Thyroid gland (tissue), 4 donors: ENCODE measurements around the gene PRXL2A. TPM values are rescaled to one million over a fixed set of nuclear protein-coding genes. Genes with fewer than 3 reads are reported as not detected.

Source experiments
- DNase-seq, 2 donors: peaks; one replicate each; pipeline ENCODE4 v3.0.0-alpha.2; 2019
- H3K27ac ChIP-seq, 3 donors: fragments of 200-600 bp; sonication (generic); 1 replicate in 2 of 3; 2 replicates in 1 of 3; pipeline ENCODE4 v1.5.1; 2016 to 2019; ENCODE audit warnings: mild to moderate bottlenecking in 1 of 3, moderate library complexity in 1 of 3
- H3K27me3 ChIP-seq: fragments of 200-600 bp; sonication (generic); one replicate; pipeline ENCODE4 v1.5.1; 2019
- H3K36me3 ChIP-seq, 2 donors: fragments of 200-600 bp; sonication (generic); one replicate each; pipeline ENCODE4 v1.5.1; 2016 to 2019
- H3K4me1 ChIP-seq, 2 donors: fragments of 200-600 bp; sonication (generic); one replicate each; pipeline ENCODE4 v1.5.1; 2017 to 2019
- H3K4me3 ChIP-seq, 3 donors: fragments of 200-600 bp; sonication (generic); replicated peaks in 1 of 3; 1 replicate in 2 of 3; 2 replicates in 1 of 3; pipeline ENCODE4 v1.5.1; 2016; ENCODE audit warnings: mild to moderate bottlenecking in 1 of 3
- H3K9me3 ChIP-seq: fragments of 200-600 bp; sonication (generic); one replicate; pipeline ENCODE4 v1.5.1; 2017
- POLR2A ChIP-seq, 2 donors: fragments of 450-650 bp; IDR thresholded peaks; one replicate each; pipeline ENCODE4 v1.6.1; 2017; ENCODE audit warnings: antibody characterized with exemption in 2 of 2, mild to moderate bottlenecking in 2 of 2, moderate library complexity in 1 of 2
- WGBS, 2 donors: methylation state at CpG; one replicate each; pipeline ENCODE4 v1.1.5; 2017; 5-methylcytosine and 5-hydroxymethylcytosine counted together
- intact Hi-C: fragments of 100-400 bp; cut with DNase I; formaldehyde crosslinking; loops from one replicate; pipeline ENCODE4 v1.15.1; 2023
- total RNA-seq, 4 donors: library from RNA; depleted of rRNA; stranded (reverse); fragments of >200 nt; gene quantifications; one replicate each; pipeline ENCODE4 v1.2.3, GENCODE V29; 2016
- TF ChIP-seq, protein P1 (sequence below), 6 experiments: fragments of 200-600 bp in 3 of 6; fragments of 450-650 bp in 3 of 6; sonication (generic) in 3 of 6; IDR thresholded peaks; one replicate each; pipeline ENCODE4 v1.5.1; 2016 to 2019; ENCODE audit warnings: antibody characterized with exemption in 6 of 6, mild to moderate bottlenecking in 2 of 6, inconsistent platforms in 1 of 6, moderate library complexity in 1 of 6

PRXL2A gene
- total RNA-seq, 4 donors from 2014 or later = 68.2 to 93.3 (median 79.7) TPM

DNA sequence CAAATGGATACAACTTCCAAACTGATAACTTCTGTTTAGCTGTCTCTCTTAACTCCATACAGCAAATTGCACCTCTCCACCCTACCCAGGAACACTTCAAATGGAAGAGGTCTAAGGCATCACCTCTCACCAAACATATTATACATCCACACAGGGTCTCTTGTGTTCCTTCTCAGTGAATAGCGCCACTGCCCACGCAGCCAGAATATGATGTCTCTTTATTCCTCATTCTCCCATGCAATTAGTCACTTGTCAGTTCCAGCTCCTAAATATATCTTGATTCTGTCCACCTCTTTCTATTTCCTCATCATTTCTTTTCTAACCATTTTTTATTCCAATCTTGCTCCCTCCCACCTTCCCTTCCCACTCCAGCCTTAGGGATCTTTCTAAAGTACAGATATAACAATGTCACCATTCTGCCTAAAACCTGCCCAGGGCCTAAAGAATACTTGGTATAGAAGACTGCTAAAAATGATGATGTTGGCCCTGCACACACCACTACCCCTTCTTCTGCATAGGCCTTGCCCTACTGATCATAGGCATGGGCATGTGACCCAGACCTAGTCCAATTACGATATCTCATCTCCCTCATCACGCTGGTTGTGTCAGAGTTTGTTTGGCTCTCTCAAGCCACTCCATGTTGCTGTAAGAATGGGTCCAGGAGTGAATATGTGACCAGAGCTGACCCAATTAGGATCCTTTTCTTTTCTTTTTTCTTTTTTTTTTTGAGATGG is 40.0 kb downstream of the PRXL2A start:
- no peak for DNase-seq
- Histone ChIP-seq H3K27me3 (no peaks in the 10 kb centered on the region), H3K4me3 (no peak overlapping the region), H3K36me3 (no peaks in the 10 kb centered on the region), H3K9me3 (no peaks in the 10 kb centered on the region), H3K27ac (no peak overlapping the region), H3K4me1 (peaks cover 26 to 38% of the 10 kb centered on the region in 2 donors)
- WGBS, 2 donors = 94 to 98% methylated on average over 4 of the region's 4 CpGs
- intact Hi-C loops = loop anchor here (5.0 to 10.0 kb wide), 3 partner anchors 54 to 146 kb away; no protein-coding TSS in a partner anchor
- TF ChIP-seq, protein P1, sequence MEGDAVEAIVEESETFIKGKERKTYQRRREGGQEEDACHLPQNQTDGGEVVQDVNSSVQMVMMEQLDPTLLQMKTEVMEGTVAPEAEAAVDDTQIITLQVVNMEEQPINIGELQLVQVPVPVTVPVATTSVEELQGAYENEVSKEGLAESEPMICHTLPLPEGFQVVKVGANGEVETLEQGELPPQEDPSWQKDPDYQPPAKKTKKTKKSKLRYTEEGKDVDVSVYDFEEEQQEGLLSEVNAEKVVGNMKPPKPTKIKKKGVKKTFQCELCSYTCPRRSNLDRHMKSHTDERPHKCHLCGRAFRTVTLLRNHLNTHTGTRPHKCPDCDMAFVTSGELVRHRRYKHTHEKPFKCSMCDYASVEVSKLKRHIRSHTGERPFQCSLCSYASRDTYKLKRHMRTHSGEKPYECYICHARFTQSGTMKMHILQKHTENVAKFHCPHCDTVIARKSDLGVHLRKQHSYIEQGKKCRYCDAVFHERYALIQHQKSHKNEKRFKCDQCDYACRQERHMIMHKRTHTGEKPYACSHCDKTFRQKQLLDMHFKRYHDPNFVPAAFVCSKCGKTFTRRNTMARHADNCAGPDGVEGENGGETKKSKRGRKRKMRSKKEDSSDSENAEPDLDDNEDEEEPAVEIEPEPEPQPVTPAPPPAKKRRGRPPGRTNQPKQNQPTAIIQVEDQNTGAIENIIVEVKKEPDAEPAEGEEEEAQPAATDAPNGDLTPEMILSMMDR (IDR thresholded peaks at IDR 0.05) = no peak

DNA sequence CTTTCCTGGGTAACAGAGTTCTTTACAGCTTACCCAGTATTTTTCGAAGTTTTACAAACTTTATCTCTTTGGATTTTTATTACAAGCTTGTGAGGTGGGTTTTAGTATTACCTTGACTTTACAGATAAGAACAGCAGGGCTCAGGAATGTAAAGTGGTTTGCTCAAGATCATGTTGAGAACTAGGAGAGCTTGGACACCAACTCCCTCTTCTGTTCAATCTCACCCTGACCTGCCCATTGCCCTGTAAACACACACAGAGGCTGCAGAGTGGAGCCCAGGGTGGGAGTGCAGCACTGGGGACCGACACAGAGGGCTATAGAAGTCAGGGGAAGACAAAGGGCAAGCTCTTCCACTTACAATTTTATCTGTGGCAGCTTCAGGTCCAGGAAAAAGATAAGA is 41.2 kb downstream of the PRXL2A start:
- H3K4me3 ChIP-seq = no peak overlapping the region
- peak overlapping the region in 2 of 3 donors; percentile 27 to 63 for H3K27ac ChIP-seq
- peaks cover 0 to under 1% of the 10 kb centered on the region in 2 donors for H3K36me3 ChIP-seq
- no peaks in the 10 kb centered on the region for H3K9me3 ChIP-seq
- H3K27me3 ChIP-seq = no peaks in the 10 kb centered on the region
- TF ChIP-seq, protein P1 (IDR thresholded peaks at IDR 0.05) = peak in 3 of 6 experiments; percentile 9 to 40 (median 28)
- no peak for TF ChIP-seq POLR2A (IDR thresholded peaks at IDR 0.05)
- peaks cover 29 to 41% of the 10 kb centered on the region in 2 donors for H3K4me1 ChIP-seq
- intact Hi-C loops = loop anchor here (5.0 to 10.0 kb wide), 3 partner anchors 53 to 145 kb away; no protein-coding TSS in a partner anchor
- 35 to 42% methylated on average over 2 of the region's 2 CpGs for WGBS, 2 donors
- DNase-seq = peak in 1 of 2 donors; percentile 17

DNA sequence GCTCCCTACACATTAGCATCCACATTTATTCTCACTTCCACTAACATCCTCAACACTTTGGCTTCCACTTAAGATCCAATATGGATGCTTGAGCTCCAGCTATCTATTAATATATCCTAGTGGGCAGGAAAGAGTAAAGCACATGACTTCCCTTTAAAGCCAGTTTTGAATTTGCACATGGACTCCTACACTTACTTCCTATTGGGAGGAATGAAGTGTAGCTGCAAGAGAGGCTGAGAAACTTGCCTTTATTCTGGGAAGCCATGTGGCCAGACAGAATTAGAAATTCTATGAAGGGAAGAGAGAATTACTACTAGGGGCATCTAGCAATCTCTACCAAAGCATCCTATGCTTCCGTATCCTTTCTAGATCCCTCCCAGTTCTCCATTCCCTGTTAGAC is 42.8 kb downstream of the PRXL2A start:
- Histone ChIP-seq H3K9me3 (no peaks in the 10 kb centered on the region), H3K27ac (no peak overlapping the region), H3K4me3 (no peak overlapping the region), H3K4me1 (peaks cover 36 to 49% of the 10 kb centered on the region in 2 donors), H3K27me3 (no peaks in the 10 kb centered on the region), H3K36me3 (peaks cover 0 to 6% of the 10 kb centered on the region in 2 donors)
- TF ChIP-seq POLR2A (IDR thresholded peaks at IDR 0.05) = no peak
- TF ChIP-seq, protein P1 (IDR thresholded peaks at IDR 0.05) = no peak
- 97 to 100% methylated on average over 1 of the region's 1 CpG for WGBS, 2 donors
- intact Hi-C loops = no loop called here
- DNase-seq = no peak

DNA sequence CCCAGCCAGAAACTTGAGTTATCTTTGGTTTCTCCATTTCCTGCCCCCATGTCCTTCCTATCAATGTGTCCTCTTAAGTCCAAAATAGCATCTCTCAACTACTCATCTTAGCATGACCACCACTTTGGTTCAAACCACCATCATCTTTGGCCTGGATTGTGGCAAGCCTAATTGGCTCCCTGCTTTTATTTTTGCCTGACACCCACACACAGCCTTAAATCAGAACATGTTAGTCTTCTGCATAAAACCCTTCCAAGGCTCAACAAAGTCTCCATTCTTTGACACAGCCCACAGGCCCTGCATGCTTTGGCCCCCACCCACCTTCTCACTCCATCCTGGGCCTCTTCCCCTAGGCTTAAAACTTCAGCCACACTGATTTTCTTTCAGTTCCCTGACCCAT is 43.7 kb downstream of the PRXL2A start:
- no peaks in the 10 kb centered on the region for H3K27me3 ChIP-seq
- no peak for DNase-seq
- H3K4me1 ChIP-seq = peaks cover 40 to 52% of the 10 kb centered on the region in 2 donors
- no peaks in the 10 kb centered on the region for H3K9me3 ChIP-seq
- intact Hi-C loops = no loop called here
- no peak for TF ChIP-seq POLR2A (IDR thresholded peaks at IDR 0.05)
- TF ChIP-seq, protein P1 (IDR thresholded peaks at IDR 0.05) = no peak
- H3K4me3 ChIP-seq = no peak overlapping the region
- H3K36me3 ChIP-seq = peaks cover 0 to 6% of the 10 kb centered on the region in 2 donors
- H3K27ac ChIP-seq = peak overlapping the region; percentile 15 to 97 (median 30)

DNA sequence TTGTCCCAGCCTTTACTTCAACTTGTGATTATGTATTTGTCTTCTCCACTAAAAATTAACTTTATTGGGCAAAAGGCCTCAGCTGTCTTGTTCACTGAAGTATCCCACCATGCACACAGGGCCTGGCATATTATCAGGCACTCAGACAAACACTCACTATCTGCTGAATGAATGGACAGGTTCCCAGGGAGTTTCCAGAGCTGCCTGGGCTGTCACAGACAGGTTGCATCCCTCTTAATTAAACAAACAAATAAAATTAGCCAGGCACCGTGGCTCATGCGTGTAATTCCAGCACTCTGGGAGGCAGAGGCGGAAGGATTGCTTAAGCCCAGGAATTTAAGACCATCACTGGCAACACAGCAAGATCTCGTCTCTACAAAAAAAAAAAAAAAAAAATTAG is 44.3 kb downstream of the PRXL2A start:
- Histone ChIP-seq H3K4me1 (peaks cover 46 to 53% of the 10 kb centered on the region in 2 donors), H3K27ac (peak overlapping the region; percentile 15 to 97 (median 93)), H3K4me3 (no peak overlapping the region), H3K27me3 (no peaks in the 10 kb centered on the region), H3K9me3 (no peaks in the 10 kb centered on the region), H3K36me3 (peaks cover 0 to 6% of the 10 kb centered on the region in 2 donors)
- peak; percentile 56 to 63 for DNase-seq
- intact Hi-C loops = no loop called here
- TF ChIP-seq, protein P1 (IDR thresholded peaks at IDR 0.05) = no peak
- no peak for TF ChIP-seq POLR2A (IDR thresholded peaks at IDR 0.05)
- 33 to 42% methylated on average over 4 of the region's 4 CpGs for WGBS, 2 donors
